Heart left ventricle (tissue), 16 donors: Measurements from ENCODE around the gene ASPA. TPM values are rescaled to one million over a fixed set of nuclear protein-coding genes. Genes with fewer than 3 reads are reported as not detected.

ENCODE experiments used
- ATAC-seq, 4 donors: fragments of 200-7000 bp; cut with Tn5 transposase; one replicate each; pipeline ENCODE4 v1.9.1; 2020 to 2022; ENCODE audit warnings: moderate library complexity in 4 of 4, mild to moderate bottlenecking in 3 of 4, moderate number of reproducible peaks in 1 of 4
- DNase-seq, 5 donors: peaks; one replicate each; pipeline ENCODE4 v3.0.0-alpha.2; 2020
- H3K27ac ChIP-seq, 12 donors: fragments of 200-600 bp; sonication (generic) in 4 of 12; one replicate each; pipeline versions ENCODE4 v1.5.0 to v1.8.0; 2016 to 2022; ENCODE audit warnings: mild to moderate bottlenecking in 2 of 12
- H3K27me3 ChIP-seq, 9 donors: fragments of 200-600 bp; sonication (generic) in 2 of 9; one replicate each; pipeline versions ENCODE4 v1.5.1 to v1.8.0; 2016 to 2022; ENCODE audit warnings: mild to moderate bottlenecking in 3 of 9
- H3K36me3 ChIP-seq, 9 donors: fragments of 200-600 bp; sonication (generic) in 2 of 9; one replicate each; pipeline versions ENCODE4 v1.5.0 to v1.8.0; 2018 to 2022; ENCODE audit warnings: mild to moderate bottlenecking in 2 of 9
- H3K4me1 ChIP-seq, 12 donors: fragments of 200-600 bp; sonication (generic) in 4 of 12; one replicate each; pipeline versions ENCODE4 v1.5.0 to v1.8.0; 2016 to 2022; ENCODE audit warnings: mild to moderate bottlenecking in 3 of 12
- H3K4me3 ChIP-seq, 12 donors: fragments of 200-600 bp; sonication (generic) in 4 of 12; one replicate each; pipeline versions ENCODE4 v1.5.0 to v1.8.0; 2017 to 2022; ENCODE audit warnings: mild to moderate bottlenecking in 9 of 12, moderate library complexity in 4 of 12
- H3K9me3 ChIP-seq, 12 donors: fragments of 200-600 bp; sonication (generic) in 4 of 12; one replicate each; pipeline versions ENCODE4 v1.5.0 to v1.8.0; 2016 to 2022; ENCODE audit warnings: mild to moderate bottlenecking in 1 of 12
- POLR2A ChIP-seq, 2 donors: fragments of 450-650 bp; IDR thresholded peaks; one replicate each; pipeline ENCODE4 v1.6.1; 2017; ENCODE audit warnings: antibody characterized with exemption in 2 of 2, mild to moderate bottlenecking in 2 of 2, moderate library complexity in 2 of 2
- WGBS, 4 donors: extraction: QIAGEN DNeasy Blood & Tissue Kit in 2 of 4; methylation state at CpG; one replicate each; pipeline versions ENCODE4 v1.1.5 to v1.1.7; 2013 to 2018; 5-methylcytosine and 5-hydroxymethylcytosine counted together
- intact Hi-C, 10 donors: fragments of 100-400 bp; cut with DNase I; formaldehyde crosslinking; loops; one replicate each; pipeline versions ENCODE4 v1.11.1 to v1.14.2; 2022
- polyA plus RNA-seq, 2 donors: library from polyadenylated mRNA; stranded (reverse); fragments of 200-250 nt; gene quantifications; one replicate each; pipeline ENCODE4 v1.2.3, GENCODE V29; 2013
- total RNA-seq, 9 donors: library from RNA; depleted of rRNA in 2 of 9; stranded (reverse); fragments of >200 nt in 2 of 9; fragmentation: NEBNext Ultra II Directional in 3 of 9; extraction: Animal tissue kit (Norgen Biotek cat#: 25700) in 3 of 9; gene quantifications; one replicate each; pipeline versions ENCODE4 v1.1.0 to v1.2.4, GENCODE V29; 2016 to 2023
- TF ChIP-seq, protein P1 (sequence below), 12 donors: fragments of 200-600 bp; sonication (generic) in 4 of 12; IDR thresholded peaks; one replicate each; pipeline versions ENCODE4 v1.5.0 to v1.8.0; 2018 to 2022; ENCODE audit warnings: antibody characterized with exemption in 12 of 12, mild to moderate bottlenecking in 5 of 12
- donor health status: ischemic (EF 13 %, LVEDD 7.1; RV severe dilation, severe dysfunction).
- donor health status: healthy with polysubstance abuse.
- donor health status: DM: no; HTN: yes; CAD: no.
- donor health status: DM: no; HTN: no; CAD: no.
- donor health status: ischemic (EF 25% LVEDD 6.9; RV normal size, moderate dysfunction).
- donor health status: ischemic (EF 25% LVEDD 5.7; RV mildly dilated, moderate dysfunction).
- donor health status: healthy.
- donor health status: DM: yes; HTN: yes; CAD: no.
- donor health status: ischemic (EF 35%, LVEDD 5.7; RV mildly dilated, moderate dysfunction).
- donor health status: nonischemic (EF 11% LVEDD 7.7; RV severe dilation, severe dysfunction).
- donor health status: DM: yes; HTN: yes; CAD: no.
- donor health status: PGD.
- donor health status: ischemic (EF 29% LVEDD 5.4; RV normal size, mild dysfunction).
- donor health status: nonischemic (EF 23%, LVEDD 6.1; RV moderate dilation, normal function).

ASPA gene
- total and polyA plus RNA-seq, 11 donors = 0.26 to 2.4 (median 1.2) TPM

DNA sequence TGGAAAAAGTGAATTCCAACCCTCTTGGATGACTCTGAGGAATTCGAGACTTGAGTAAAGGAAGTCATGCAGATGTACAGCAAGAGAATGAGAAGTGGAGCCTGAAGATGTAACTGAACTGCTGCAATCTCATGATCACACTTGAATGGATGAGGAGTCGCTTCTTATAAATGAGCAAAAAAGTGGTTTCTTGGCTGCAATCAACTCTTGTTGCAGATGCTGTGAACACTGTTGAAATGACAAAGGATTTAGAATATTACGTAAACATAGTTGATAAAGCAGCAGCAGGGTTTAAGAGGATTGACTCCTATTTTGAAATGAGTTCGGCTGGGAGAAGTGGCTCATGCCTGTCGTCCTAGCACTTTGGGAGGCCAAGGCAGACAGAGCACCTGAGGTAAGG, 25.5 kb downstream of the ASPA start:
- no peak for ATAC-seq
- 70 to 80% (median 73%) methylated on average over 5 of the region's 5 CpGs for WGBS, 4 donors
- DNase-seq = no peak
- H3K4me1 ChIP-seq = peaks cover 0 to 11% (median 0%) of the 10 kb centered on the region in 12 donors
- H3K27ac ChIP-seq = no peak overlapping the region
- intact Hi-C loops = no loop called here
- no peaks in the 10 kb centered on the region for H3K36me3 ChIP-seq
- no peaks in the 10 kb centered on the region for H3K27me3 ChIP-seq
- H3K9me3 ChIP-seq = peaks cover 0 to 6% (median 0%) of the 10 kb centered on the region in 12 donors
- H3K4me3 ChIP-seq = no peak overlapping the region
- TF ChIP-seq, protein P1, sequence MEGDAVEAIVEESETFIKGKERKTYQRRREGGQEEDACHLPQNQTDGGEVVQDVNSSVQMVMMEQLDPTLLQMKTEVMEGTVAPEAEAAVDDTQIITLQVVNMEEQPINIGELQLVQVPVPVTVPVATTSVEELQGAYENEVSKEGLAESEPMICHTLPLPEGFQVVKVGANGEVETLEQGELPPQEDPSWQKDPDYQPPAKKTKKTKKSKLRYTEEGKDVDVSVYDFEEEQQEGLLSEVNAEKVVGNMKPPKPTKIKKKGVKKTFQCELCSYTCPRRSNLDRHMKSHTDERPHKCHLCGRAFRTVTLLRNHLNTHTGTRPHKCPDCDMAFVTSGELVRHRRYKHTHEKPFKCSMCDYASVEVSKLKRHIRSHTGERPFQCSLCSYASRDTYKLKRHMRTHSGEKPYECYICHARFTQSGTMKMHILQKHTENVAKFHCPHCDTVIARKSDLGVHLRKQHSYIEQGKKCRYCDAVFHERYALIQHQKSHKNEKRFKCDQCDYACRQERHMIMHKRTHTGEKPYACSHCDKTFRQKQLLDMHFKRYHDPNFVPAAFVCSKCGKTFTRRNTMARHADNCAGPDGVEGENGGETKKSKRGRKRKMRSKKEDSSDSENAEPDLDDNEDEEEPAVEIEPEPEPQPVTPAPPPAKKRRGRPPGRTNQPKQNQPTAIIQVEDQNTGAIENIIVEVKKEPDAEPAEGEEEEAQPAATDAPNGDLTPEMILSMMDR (IDR thresholded peaks at IDR 0.05) = no peak
- no peak for TF ChIP-seq POLR2A (IDR thresholded peaks at IDR 0.05)

DNA sequence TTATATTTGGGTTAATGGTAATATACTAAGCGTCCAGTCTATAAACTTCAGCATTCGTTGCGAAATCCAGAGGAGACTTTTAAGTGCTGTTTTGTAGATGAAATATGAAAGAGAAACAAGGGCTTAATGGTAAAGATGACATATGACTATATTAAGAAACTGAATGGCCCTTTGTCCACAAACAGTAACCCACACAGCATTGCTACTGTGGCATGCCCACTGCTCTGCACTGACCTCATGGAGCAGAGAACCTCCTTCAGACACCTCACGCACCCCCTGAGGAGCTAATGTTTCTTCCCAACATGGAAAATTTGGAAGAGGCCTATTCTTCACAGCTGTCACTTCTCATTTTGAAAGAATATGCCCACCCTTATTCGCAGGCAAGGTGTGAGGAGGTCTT, 26.7 kb downstream of the ASPA start:
- DNase-seq = no peak
- Histone ChIP-seq H3K27ac (no peak overlapping the region), H3K9me3 (peaks cover 0 to 6% (median 0%) of the 10 kb centered on the region in 12 donors), H3K4me3 (no peak overlapping the region), H3K36me3 (no peaks in the 10 kb centered on the region), H3K4me1 (peaks cover 0 to 11% (median 0%) of the 10 kb centered on the region in 12 donors), H3K27me3 (no peaks in the 10 kb centered on the region)
- TF ChIP-seq POLR2A (IDR thresholded peaks at IDR 0.05) = no peak
- TF ChIP-seq, protein P1 (IDR thresholded peaks at IDR 0.05) = no peak
- intact Hi-C loops = no loop called here
- no peak for ATAC-seq
- WGBS, 4 donors = 66 to 74% (median 73%) methylated on average over 5 of the region's 5 CpGs

DNA sequence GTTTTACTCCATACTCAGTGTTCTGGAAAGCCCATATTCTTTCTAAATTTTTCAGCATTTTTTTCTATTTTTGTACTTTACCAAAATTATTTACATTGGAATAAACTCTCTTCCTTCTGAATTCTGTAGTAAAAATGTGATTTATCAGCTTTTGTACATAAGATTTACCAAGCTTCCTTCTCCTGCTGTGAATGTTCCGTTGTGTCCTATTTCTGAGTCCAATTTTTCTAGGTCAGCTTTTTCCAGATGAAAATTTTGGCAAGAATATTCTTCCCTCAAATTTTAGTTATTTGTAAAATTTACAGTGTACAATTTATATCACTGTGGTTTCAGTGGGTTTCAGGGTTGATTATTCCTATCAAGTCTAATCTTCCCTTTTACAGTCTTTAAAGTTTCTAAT, 27.5 kb downstream of the ASPA start:
- Histone ChIP-seq H3K27ac (no peak overlapping the region), H3K4me1 (peaks cover 0 to 11% (median 0%) of the 10 kb centered on the region in 12 donors), H3K4me3 (no peak overlapping the region), H3K36me3 (no peaks in the 10 kb centered on the region), H3K9me3 (peaks cover 0 to 6% (median 0%) of the 10 kb centered on the region in 12 donors), H3K27me3 (no peaks in the 10 kb centered on the region)
- intact Hi-C loops = no loop called here
- no peak for ATAC-seq
- no peak for TF ChIP-seq POLR2A (IDR thresholded peaks at IDR 0.05)
- TF ChIP-seq, protein P1 (IDR thresholded peaks at IDR 0.05) = no peak
- DNase-seq = no peak
- WGBS, 4 donors = 55 to 76% (median 68%) methylated on average over 1 of the region's 1 CpG

DNA sequence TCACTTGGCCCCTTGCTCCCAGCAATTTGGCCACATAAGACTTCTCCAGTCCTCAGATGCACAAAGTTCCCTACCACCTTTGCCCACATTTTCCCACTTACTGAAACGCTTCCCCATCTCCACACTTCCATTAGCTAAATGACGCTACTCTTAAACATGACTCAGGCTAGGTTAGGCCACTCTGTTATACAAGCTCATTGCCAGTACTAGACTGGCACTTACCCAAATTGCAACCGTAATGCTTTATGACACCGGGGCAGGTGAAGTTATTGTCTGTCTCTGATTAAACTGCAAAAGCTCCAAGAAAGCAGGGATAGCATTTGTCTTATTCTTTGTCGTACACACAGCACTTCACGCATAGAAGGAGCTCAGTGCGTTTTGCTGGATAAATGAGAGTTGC, 29.2 kb downstream of the ASPA start:
- H3K36me3 ChIP-seq = no peaks in the 10 kb centered on the region
- TF ChIP-seq, protein P1 (IDR thresholded peaks at IDR 0.05) = no peak
- TF ChIP-seq POLR2A (IDR thresholded peaks at IDR 0.05) = no peak
- H3K27ac ChIP-seq = no peak overlapping the region
- intact Hi-C loops = no loop called here
- 87 to 95% (median 91%) methylated on average over 7 of the region's 7 CpGs for WGBS, 4 donors
- DNase-seq (no peak), ATAC-seq (no peak)
- no peaks in the 10 kb centered on the region for H3K27me3 ChIP-seq
- H3K4me3 ChIP-seq = no peak overlapping the region
- H3K4me1 ChIP-seq = peaks cover 0 to 11% (median 0%) of the 10 kb centered on the region in 12 donors
- peaks cover 0 to 6% (median 0%) of the 10 kb centered on the region in 12 donors for H3K9me3 ChIP-seq
